B cell (primary cell): ENCODE data around the gene PHLDB3. TPM values are rescaled to one million over a fixed set of nuclear protein-coding genes. Genes with fewer than 3 reads are reported as not detected.

Experiments
- ATAC-seq: fragments of 200-7000 bp; cut with Tn5 transposase; one replicate; pipeline ENCODE4 v1.10.0; 2021; ENCODE audit warnings: low read depth, mild to moderate bottlenecking, moderate number of reproducible peaks, moderate library complexity
- CTCF ChIA-PET: fragments of 350-600 bp; sonication (Branson Sonifier 250); formaldehyde crosslinking; loops from one replicate; lab custom pipeline; 2021; ENCODE audit warnings: antibody characterized with exemption, inconsistent platforms; lab: Charles Lee
- POLR2A ChIA-PET: fragments of 350-600 bp; sonication (Branson Sonifier 250); formaldehyde crosslinking; loops from one replicate; lab custom pipeline; 2021; ENCODE audit warnings: antibody characterized with exemption; lab: Charles Lee
- DNase-seq: peaks from one replicate; pipeline ENCODE4 v3.0.0; 2013
- H2AFZ ChIP-seq: 2 replicates; pipeline ENCODE4 v1.6.1; 2012; ENCODE audit warnings: mild to moderate bottlenecking, low read depth, low read length; ENCODE audit not compliant: insufficient read depth, poor library complexity, severe bottlenecking
- H3K27ac ChIP-seq, 2 donors: 1 replicate in 1 of 2; 2 replicates in 1 of 2; pipeline ENCODE4 v1.5.1; 2012 to 2013; ENCODE audit warnings: low read length in 2 of 2, mild to moderate bottlenecking in 2 of 2, moderate library complexity in 1 of 2
- H3K27me3 ChIP-seq, 4 experiments: fragments of 200-600 bp in 1 of 4; sonication (generic) in 1 of 4; replicated peaks in 1 of 4; 1 replicate in 2 of 4; 2 replicates in 2 of 4; pipeline versions ENCODE4 v1.6.1 to v1.7.0; 2013 to 2016; ENCODE audit warnings: low read length in 3 of 4, mild to moderate bottlenecking in 2 of 4, mixed read lengths in 1 of 4, moderate library complexity in 1 of 4; ENCODE audit not compliant: insufficient read depth in 4 of 4, control insufficient read depth in 3 of 4; ENCODE audit errors: control extremely low read depth in 1 of 4
- H3K36me3 ChIP-seq, 2 experiments: replicated peaks in 1 of 2; 1 replicate in 1 of 2; 2 replicates in 1 of 2; pipeline versions ENCODE4 v1.6.1 to v1.7.1; 2013; ENCODE audit warnings: low read length in 1 of 2; ENCODE audit not compliant: insufficient read depth in 2 of 2, control insufficient read depth in 1 of 2; ENCODE audit errors: control extremely low read depth in 1 of 2, extremely low read depth in 1 of 2
- H3K4me1 ChIP-seq, 2 donors: fragments of 200-600 bp in 1 of 2; sonication (generic) in 1 of 2; 1 replicate in 1 of 2; 2 replicates in 1 of 2; pipeline versions ENCODE4 v1.5.1 to v1.6.1; 2013 to 2017; ENCODE audit warnings: low read length in 2 of 2; ENCODE audit not compliant: control insufficient read depth in 2 of 2, insufficient read depth in 2 of 2
- H3K4me2 ChIP-seq: replicated peaks from 2 replicates; pipeline ENCODE3; 2012; ENCODE audit warnings: mild to moderate bottlenecking, low read depth, low read length; ENCODE audit not compliant: poor library complexity, severe bottlenecking
- H3K4me3 ChIP-seq, 5 experiments: fragments of 200-600 bp in 1 of 5; sonication (generic) in 1 of 5; 1 replicate in 3 of 5; 2 replicates in 2 of 5; pipeline versions ENCODE4 v1.5.1 to v1.7.0; 2011 to 2016; ENCODE audit warnings: low read length in 4 of 5, mild to moderate bottlenecking in 4 of 5, low read depth in 2 of 5, control low read depth in 1 of 5, moderate library complexity in 1 of 5; ENCODE audit not compliant: insufficient read depth in 1 of 5; ENCODE audit errors: control extremely low read depth in 1 of 5, extremely low read depth in 1 of 5
- H3K79me2 ChIP-seq: fragments of 200-600 bp; sonication (generic); one replicate; pipeline ENCODE4 v1.6.0; 2016; ENCODE audit warnings: low read length; ENCODE audit not compliant: control insufficient read depth, insufficient read depth
- H3K9ac ChIP-seq: fragments of 200-600 bp; sonication (generic); 2 replicates; pipeline ENCODE4 v1.6.1; 2017; ENCODE audit warnings: mild to moderate bottlenecking, low read length, moderate library complexity
- H3K9me3 ChIP-seq, 3 donors: one replicate each; pipeline versions ENCODE4 v1.6.1 to v1.7.1; 2013; ENCODE audit warnings: low read length in 2 of 3; ENCODE audit not compliant: control insufficient read depth in 2 of 3, insufficient read depth in 1 of 3; ENCODE audit errors: control extremely low read depth in 1 of 3
- H4K20me1 ChIP-seq: 2 replicates; pipeline ENCODE4 v1.6.0; 2012; ENCODE audit warnings: mild to moderate bottlenecking, low read length; ENCODE audit not compliant: insufficient read depth, control insufficient read depth, poor library complexity, severe bottlenecking
- H3K27ac Mint-ChIP-seq: one replicate; pipeline ENCODE4 v1.8.0; 2021; ENCODE audit warnings: mixed read lengths
- H3K27me3 Mint-ChIP-seq: one replicate; pipeline ENCODE4 v1.8.0; 2021; ENCODE audit warnings: mixed read lengths
- H3K4me1 Mint-ChIP-seq: one replicate; pipeline ENCODE4 v1.8.0; 2021; ENCODE audit warnings: mixed read lengths
- H3K4me3 Mint-ChIP-seq: one replicate; pipeline ENCODE4 v1.8.0; 2021; ENCODE audit warnings: mixed read lengths
- H3K9me3 Mint-ChIP-seq: one replicate; pipeline ENCODE4 v1.8.0; 2022; ENCODE audit warnings: mixed read lengths; ENCODE audit not compliant: insufficient read depth
- EZH2 ChIP-seq: IDR thresholded peaks from 2 replicates; pipeline ENCODE4 v1.6.1; 2012; ENCODE audit warnings: borderline replicate concordance, low read depth, mild to moderate bottlenecking, moderate library complexity, low read length; ENCODE audit not compliant: insufficient read depth, poor library complexity, severe bottlenecking
- WGBS: methylation state at CpG from one replicate; pipeline ENCODE4 v1.1.5; 2013; ENCODE audit warnings: missing lambda C conversion rate; ENCODE audit not compliant: insufficient coverage; 5-methylcytosine and 5-hydroxymethylcytosine counted together
- intact Hi-C: fragments of 100-400 bp; cut with micrococcal nuclease; formaldehyde crosslinking; loops from one replicate; pipeline ENCODE4 v1.10.0; 2022
- polyA plus RNA-seq: library from polyadenylated mRNA; depleted of rRNA; stranded (reverse); fragments of >200 nt; gene quantifications from 2 replicates; pipeline ENCODE4 v1.2.3, GENCODE V29; 2012
- total RNA-seq, 2 donors: library from RNA; stranded (reverse); fragments of 120-200 nt in 1 of 2; gene quantifications; 1 replicate in 1 of 2; 2 replicates in 1 of 2; pipeline versions ENCODE4 v1.2.3 to v1.2.4, GENCODE V29; 2013 to 2022
- TF ChIP-seq, protein P1 (sequence below): fragments of 200-600 bp; IDR thresholded peaks from one replicate; pipeline ENCODE4 v1.8.0; 2022; ENCODE audit warnings: antibody characterized with exemption, mild to moderate bottlenecking

PHLDB3 gene
- total and polyA plus RNA-seq, 2 donors (not counting 1 experiment from before 2014, with no cell fraction given), result 10.2 to 30.7 TPM

DNA sequence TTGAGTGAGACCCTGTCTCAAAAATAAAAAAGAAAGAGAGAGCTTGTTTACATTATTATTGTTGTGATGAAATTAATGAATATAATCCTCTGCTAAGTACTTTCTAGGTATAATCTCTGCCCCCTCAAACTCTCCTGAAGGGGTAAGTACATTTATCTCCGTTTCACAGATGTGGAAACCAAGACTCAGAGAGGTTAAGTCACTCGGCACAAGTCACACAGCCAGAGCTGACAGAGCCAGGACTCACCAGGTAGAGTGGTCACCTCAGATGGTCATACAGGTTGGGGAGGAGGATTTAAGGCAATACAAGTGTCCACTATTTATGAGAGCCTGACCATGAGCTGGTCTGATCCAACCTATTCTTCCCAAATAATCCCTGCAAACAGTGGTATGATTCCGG, 24.0 kb downstream of the PHLDB3 start:
- H3K9me3 ChIP-seq, result no peaks in the 10 kb centered on the region
- Mint-ChIP-seq H3K4me3 (no peak overlapping the region), H3K27ac (no peak overlapping the region), H3K27me3 (no peaks in the 10 kb centered on the region), H3K9me3 (no peaks in the 10 kb centered on the region), H3K4me1 (peaks cover 2% of the 10 kb centered on the region)
- H3K27ac ChIP-seq, result no peak overlapping the region
- intact Hi-C loops, result no loop called here
- ChIA-PET CTCF (interaction anchor here (1.0 kb wide), 1 partner anchor 33 kb away, joined by 5 read pairs; no protein-coding TSS in a partner anchor), POLR2A (no interaction called here)
- WGBS, result 100% methylated on average over 1 of the region's 3 CpGs
- ATAC-seq (no peak), DNase-seq (no peak)
- H3K27me3 ChIP-seq, result no peaks in the 10 kb centered on the region
- H3K4me3 ChIP-seq, result no peak overlapping the region
- no peaks in the 10 kb centered on the region for H4K20me1 ChIP-seq
- H3K9ac ChIP-seq, result no peak overlapping the region
- H3K4me1 ChIP-seq, result peaks cover 4 to 6% of the 10 kb centered on the region in 2 donors
- TF ChIP-seq, protein P1, sequence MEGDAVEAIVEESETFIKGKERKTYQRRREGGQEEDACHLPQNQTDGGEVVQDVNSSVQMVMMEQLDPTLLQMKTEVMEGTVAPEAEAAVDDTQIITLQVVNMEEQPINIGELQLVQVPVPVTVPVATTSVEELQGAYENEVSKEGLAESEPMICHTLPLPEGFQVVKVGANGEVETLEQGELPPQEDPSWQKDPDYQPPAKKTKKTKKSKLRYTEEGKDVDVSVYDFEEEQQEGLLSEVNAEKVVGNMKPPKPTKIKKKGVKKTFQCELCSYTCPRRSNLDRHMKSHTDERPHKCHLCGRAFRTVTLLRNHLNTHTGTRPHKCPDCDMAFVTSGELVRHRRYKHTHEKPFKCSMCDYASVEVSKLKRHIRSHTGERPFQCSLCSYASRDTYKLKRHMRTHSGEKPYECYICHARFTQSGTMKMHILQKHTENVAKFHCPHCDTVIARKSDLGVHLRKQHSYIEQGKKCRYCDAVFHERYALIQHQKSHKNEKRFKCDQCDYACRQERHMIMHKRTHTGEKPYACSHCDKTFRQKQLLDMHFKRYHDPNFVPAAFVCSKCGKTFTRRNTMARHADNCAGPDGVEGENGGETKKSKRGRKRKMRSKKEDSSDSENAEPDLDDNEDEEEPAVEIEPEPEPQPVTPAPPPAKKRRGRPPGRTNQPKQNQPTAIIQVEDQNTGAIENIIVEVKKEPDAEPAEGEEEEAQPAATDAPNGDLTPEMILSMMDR, result no peak
- H3K4me2 ChIP-seq, result no peak overlapping the region
- H2AFZ ChIP-seq, result no peak overlapping the region
- H3K79me2 ChIP-seq, result no peaks in the 10 kb centered on the region
- peaks cover 0 to 8% of the 10 kb centered on the region in 2 experiments for H3K36me3 ChIP-seq

DNA sequence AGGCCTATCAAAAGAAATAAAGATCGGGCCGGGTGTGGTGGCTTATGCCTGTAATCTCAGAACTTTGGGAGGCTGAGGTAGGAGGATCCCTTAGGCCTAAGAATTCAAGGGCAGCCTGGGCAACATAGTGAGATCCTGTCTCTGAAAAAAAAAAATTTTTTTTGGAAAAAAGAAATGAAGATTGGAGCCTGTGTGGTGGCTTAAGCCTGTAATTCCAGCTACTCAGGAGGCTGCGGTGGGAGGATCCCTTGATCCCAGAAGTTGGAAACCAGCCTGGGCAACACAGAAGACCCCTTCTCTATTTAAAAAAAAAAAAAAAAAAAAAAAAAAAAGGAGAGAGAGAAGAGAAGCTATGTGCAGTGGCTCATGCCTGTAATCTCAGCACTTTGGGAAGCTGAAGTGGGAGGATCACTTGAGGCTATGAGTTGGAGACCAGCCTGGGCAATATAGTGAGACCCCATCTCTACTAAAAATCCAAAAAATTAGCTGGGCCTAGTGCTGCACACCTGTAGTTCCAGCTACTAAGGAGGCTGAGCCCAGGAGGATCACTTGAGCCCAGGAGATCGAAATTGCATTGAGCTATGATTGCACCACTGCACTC, 24.5 kb downstream of the PHLDB3 start:
- no peak overlapping the region for H3K4me2 ChIP-seq
- no peak overlapping the region for H3K27ac ChIP-seq
- H3K27me3 ChIP-seq, result no peaks in the 10 kb centered on the region
- no peaks in the 10 kb centered on the region for H4K20me1 ChIP-seq
- no peak overlapping the region for H3K4me3 ChIP-seq
- no peak for ATAC-seq
- TF ChIP-seq, protein P1, result no peak
- TF ChIP-seq EZH2, result no peak
- ChIA-PET POLR2A (no interaction called here), CTCF (interaction anchor here (1.0 to 1.3 kb wide), 2 partner anchors 24 to 33 kb away, joined by 5 to 6 read pairs; no protein-coding TSS in a partner anchor)
- Mint-ChIP-seq H3K4me1 (peaks cover 7% of the 10 kb centered on the region), H3K27ac (no peak overlapping the region), H3K27me3 (no peaks in the 10 kb centered on the region), H3K4me3 (no peak overlapping the region), H3K9me3 (no peaks in the 10 kb centered on the region)
- H2AFZ ChIP-seq, result no peak overlapping the region
- no peaks in the 10 kb centered on the region for H3K9me3 ChIP-seq
- peaks cover 4 to 10% of the 10 kb centered on the region in 2 donors for H3K4me1 ChIP-seq
- H3K9ac ChIP-seq, result no peak overlapping the region
- 100% methylated on average over 3 of the region's 4 CpGs for WGBS
- intact Hi-C loops, result loop anchor here (5.0 kb wide), 1 partner anchor 37 kb away; no protein-coding TSS in a partner anchor
- DNase-seq, result no peak
- H3K79me2 ChIP-seq, result no peaks in the 10 kb centered on the region
- peaks cover 0 to 8% of the 10 kb centered on the region in 2 experiments for H3K36me3 ChIP-seq
